H9 (cell line): Measurements from ENCODE around the gene CRTAP. TPM values are rescaled to one million over a fixed set of nuclear protein-coding genes. Genes with fewer than 3 reads are reported as not detected.

Source experiments
- DNase-seq: peaks from one replicate; pipeline ENCODE4 v3.0.0-alpha.2; 2017
- H2AFZ ChIP-seq: one replicate; pipeline ENCODE4 v1.6.1; 2013; ENCODE audit warnings: mild to moderate bottlenecking, low read length, control low read depth, moderate library complexity
- H2AK5ac ChIP-seq: 2 replicates; pipeline ENCODE4 v1.6.1; 2013; ENCODE audit warnings: low read length, control low read depth, mixed read lengths; ENCODE audit not compliant: insufficient read length
- H2BK120ac ChIP-seq: one replicate; pipeline ENCODE4 v1.6.1; 2013; ENCODE audit warnings: low read depth, mild to moderate bottlenecking, low read length, control low read depth, inconsistent platforms; ENCODE audit not compliant: poor library complexity, severe bottlenecking
- H2BK12ac ChIP-seq: 2 replicates; pipeline ENCODE4 v1.6.1; 2013; ENCODE audit warnings: low read length, control low read depth, mixed read lengths, low read depth; ENCODE audit not compliant: insufficient read length
- H2BK15ac ChIP-seq: 2 replicates; pipeline ENCODE4 v1.6.1; 2013; ENCODE audit warnings: low read depth, low read length, control low read depth
- H2BK20ac ChIP-seq: one replicate; pipeline ENCODE4 v1.6.1; 2013; ENCODE audit warnings: low read depth, mild to moderate bottlenecking, low read length, control low read depth, inconsistent platforms; ENCODE audit not compliant: poor library complexity, severe bottlenecking
- H2BK5ac ChIP-seq: 2 replicates; pipeline ENCODE4 v1.6.1; 2013; ENCODE audit warnings: low read length, control low read depth, mixed read lengths; ENCODE audit not compliant: insufficient read length
- H3K14ac ChIP-seq: 2 replicates; pipeline ENCODE4 v1.6.1; 2013; ENCODE audit warnings: low read length, control low read depth; ENCODE audit not compliant: insufficient read depth
- H3K18ac ChIP-seq: 2 replicates; pipeline ENCODE4 v1.6.1; 2013; ENCODE audit warnings: low read depth, mild to moderate bottlenecking, mixed read lengths, low read length, control low read depth; ENCODE audit not compliant: insufficient read length
- H3K23ac ChIP-seq: 2 replicates; pipeline ENCODE4 v1.6.1; 2013; ENCODE audit warnings: low read length, control low read depth, mixed read lengths, low read depth; ENCODE audit not compliant: insufficient read length
- H3K23me2 ChIP-seq: 2 replicates; pipeline ENCODE4 v1.6.1; 2013; ENCODE audit warnings: low read depth, mild to moderate bottlenecking, mixed read lengths, low read length, control low read depth; ENCODE audit not compliant: insufficient read length, poor library complexity, severe bottlenecking
- H3K27ac ChIP-seq: 2 replicates; pipeline ENCODE4 v1.5.1; 2013; ENCODE audit warnings: low read length, control low read depth, mixed read lengths, low read depth; ENCODE audit not compliant: insufficient read length
- H3K27me3 ChIP-seq: 2 replicates; pipeline ENCODE4 v1.6.1; 2013; ENCODE audit warnings: low read length, control low read depth, inconsistent platforms; ENCODE audit not compliant: insufficient read depth
- H3K4ac ChIP-seq: 2 replicates; pipeline ENCODE4 v1.6.1; 2013; ENCODE audit warnings: low read depth, mild to moderate bottlenecking, control low read depth, inconsistent platforms, low read length, moderate library complexity
- H3K4me1 ChIP-seq: 2 replicates; pipeline ENCODE4 v1.6.1; 2013; ENCODE audit warnings: low read length, control low read depth, inconsistent platforms; ENCODE audit not compliant: insufficient read depth
- H3K4me2 ChIP-seq: 2 replicates; pipeline ENCODE4 v1.6.1; 2013; ENCODE audit warnings: low read length, control low read depth, mixed read lengths; ENCODE audit not compliant: insufficient read length, insufficient read depth
- H3K56ac ChIP-seq: 2 replicates; pipeline ENCODE4 v1.6.1; 2013; ENCODE audit warnings: low read depth, mild to moderate bottlenecking, mixed read lengths, low read length, control low read depth; ENCODE audit not compliant: insufficient read length
- H3K79me1 ChIP-seq: 2 replicates; pipeline ENCODE4 v1.6.1; 2013; ENCODE audit warnings: low read depth, mild to moderate bottlenecking, moderate library complexity, low read length, control low read depth, inconsistent platforms; ENCODE audit not compliant: insufficient read depth, poor library complexity, severe bottlenecking
- H3K79me2 ChIP-seq: 2 replicates; pipeline ENCODE4 v1.6.1; 2013; ENCODE audit warnings: low read length, control low read depth, inconsistent platforms; ENCODE audit not compliant: insufficient read depth
- H3K9ac ChIP-seq: 2 replicates; pipeline ENCODE4 v1.6.1; 2013; ENCODE audit warnings: low read length, control low read depth, mixed read lengths; ENCODE audit not compliant: insufficient read length; ENCODE audit errors: extremely low read depth
- H3K9me3 ChIP-seq: one replicate; pipeline ENCODE4 v1.6.1; 2013; ENCODE audit warnings: low read depth, low read length, inconsistent platforms; ENCODE audit not compliant: control insufficient read depth
- H3T11ph ChIP-seq: one replicate; pipeline ENCODE4 v1.6.1; 2013; ENCODE audit warnings: mild to moderate bottlenecking, low read length, control low read depth, inconsistent platforms
- H4K20me1 ChIP-seq: one replicate; pipeline ENCODE4 v1.6.1; 2013; ENCODE audit not compliant: control insufficient read depth, insufficient read length, insufficient read depth
- H4K5ac ChIP-seq: 2 replicates; pipeline ENCODE4 v1.6.1; 2013; ENCODE audit warnings: low read depth, mild to moderate bottlenecking, mixed read lengths, low read length, control low read depth; ENCODE audit not compliant: insufficient read length
- H4K8ac ChIP-seq: replicated peaks from 2 replicates; pipeline ENCODE4 v1.6.1; 2013; ENCODE audit warnings: low read length, control low read depth, mixed read lengths, low read depth; ENCODE audit not compliant: insufficient read length
- H4K91ac ChIP-seq: 2 replicates; pipeline ENCODE4 v1.6.1; 2013; ENCODE audit warnings: low read depth, mild to moderate bottlenecking, moderate library complexity, mixed read lengths, low read length, control low read depth; ENCODE audit not compliant: insufficient read length
- H3K27ac Mint-ChIP-seq, 3 experiments: 2 replicates in 2 of 3; 3 replicates in 1 of 3; pipeline ENCODE4 v1.8.0; 2020 to 2021; ENCODE audit warnings: mixed read lengths in 3 of 3, mild to moderate bottlenecking in 1 of 3, moderate library complexity in 1 of 3
- H3K27me3 Mint-ChIP-seq: 2 replicates; pipeline ENCODE4 v1.8.0; 2021; ENCODE audit warnings: low read depth, mild to moderate bottlenecking, moderate library complexity, mixed read lengths
- H3K36me3 Mint-ChIP-seq, 3 experiments: 2 replicates in 2 of 3; 3 replicates in 1 of 3; pipeline ENCODE4 v1.8.0; 2020 to 2021; ENCODE audit warnings: low read depth in 3 of 3, mixed read lengths in 3 of 3; ENCODE audit not compliant: insufficient read depth in 1 of 3
- H3K4me1 Mint-ChIP-seq, 2 experiments: 2 replicates each; pipeline ENCODE4 v1.8.0; 2020; ENCODE audit warnings: mixed read lengths in 2 of 2
- H3K4me3 Mint-ChIP-seq, 2 experiments: 2 replicates in 1 of 2; 3 replicates in 1 of 2; pipeline ENCODE4 v1.8.0; 2020 to 2021; ENCODE audit warnings: mild to moderate bottlenecking in 2 of 2, mixed read lengths in 2 of 2, moderate library complexity in 1 of 2
- H3K9me3 Mint-ChIP-seq, 2 experiments: 2 replicates in 1 of 2; 3 replicates in 1 of 2; pipeline ENCODE4 v1.8.0; 2020; ENCODE audit warnings: mild to moderate bottlenecking in 2 of 2, mixed read lengths in 2 of 2, moderate library complexity in 1 of 2
- WGBS: extraction: QIAGEN DNeasy Blood & Tissue Kit; methylation state at CpG from one replicate; pipeline ENCODE4 v1.1.7; 2013; ENCODE audit warnings: missing lambda C conversion rate, low lambda C conversion rate, mixed read lengths; ENCODE audit not compliant: insufficient read length; ENCODE audit errors: extremely low coverage; 5-methylcytosine and 5-hydroxymethylcytosine counted together
- total RNA-seq: library from RNA; stranded (reverse); gene quantifications from 2 replicates; pipeline ENCODE4 v1.2.1, GENCODE V29; 2021
- TF ChIP-seq, protein P1 (sequence below): fragments of 200-600 bp; sonication (generic); conservative IDR thresholded peaks from 3 replicates; pipeline ENCODE4 v1.8.0; 2021; ENCODE audit warnings: antibody characterized with exemption, mild to moderate bottlenecking

Gene CRTAP
- total RNA-seq, 1 experiment from 2014 or later = 159 TPM

DNA sequence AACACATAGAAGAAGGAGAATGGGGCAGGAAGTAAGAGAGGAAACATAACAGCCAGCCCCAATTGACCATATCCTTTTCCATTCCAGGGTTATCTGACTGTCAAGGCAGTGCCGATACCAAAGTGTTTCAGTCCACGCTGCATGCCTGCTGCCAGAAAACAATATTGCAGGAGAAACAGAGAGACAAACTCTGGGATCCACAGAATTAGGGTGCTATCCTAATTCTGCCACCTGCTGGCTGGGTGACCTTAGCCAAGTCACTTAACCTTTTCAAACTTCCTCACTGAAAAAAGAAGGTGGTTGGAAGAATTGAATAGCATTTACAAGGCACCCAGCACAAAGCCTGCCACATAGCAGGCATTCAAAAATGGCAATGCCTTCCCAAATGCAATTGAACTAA is 48.9 kb upstream of the CRTAP start:
- Histone ChIP-seq H3K14ac (no peak overlapping the region), H4K20me1 (no peaks in the 10 kb centered on the region), H4K5ac (no peak overlapping the region), H3K56ac (no peak overlapping the region), H3K27ac (no peak overlapping the region), H3K4me1 (no peaks in the 10 kb centered on the region), H2BK15ac (no peak overlapping the region), H3T11ph (no peak overlapping the region), H3K18ac (no peak overlapping the region), H3K9ac (no peak overlapping the region), H2BK20ac (no peak overlapping the region), H2AFZ (no peak overlapping the region), H2BK12ac (no peak overlapping the region), H3K4me2 (no peak overlapping the region), H3K27me3 (no peaks in the 10 kb centered on the region), H3K23me2 (no peaks in the 10 kb centered on the region), H3K79me1 (no peaks in the 10 kb centered on the region), H4K8ac (no peak overlapping the region), H3K79me2 (no peaks in the 10 kb centered on the region), H2BK5ac (no peak overlapping the region), H3K9me3 (no peaks in the 10 kb centered on the region), H3K23ac (no peak overlapping the region), H2BK120ac (no peak overlapping the region), H3K4ac (no peak overlapping the region), H4K91ac (no peak overlapping the region), H2AK5ac (no peak overlapping the region)
- Mint-ChIP-seq H3K9me3 (no peaks in the 10 kb centered on the region), H3K27me3 (no peaks in the 10 kb centered on the region), H3K36me3 (peaks cover 5 to 34% (median 26%) of the 10 kb centered on the region in 3 experiments; a peak in 6 of 7 replicates), H3K4me1 (no peaks in the 10 kb centered on the region), H3K27ac (no peak overlapping the region), H3K4me3 (no peak overlapping the region)
- TF ChIP-seq, protein P1, sequence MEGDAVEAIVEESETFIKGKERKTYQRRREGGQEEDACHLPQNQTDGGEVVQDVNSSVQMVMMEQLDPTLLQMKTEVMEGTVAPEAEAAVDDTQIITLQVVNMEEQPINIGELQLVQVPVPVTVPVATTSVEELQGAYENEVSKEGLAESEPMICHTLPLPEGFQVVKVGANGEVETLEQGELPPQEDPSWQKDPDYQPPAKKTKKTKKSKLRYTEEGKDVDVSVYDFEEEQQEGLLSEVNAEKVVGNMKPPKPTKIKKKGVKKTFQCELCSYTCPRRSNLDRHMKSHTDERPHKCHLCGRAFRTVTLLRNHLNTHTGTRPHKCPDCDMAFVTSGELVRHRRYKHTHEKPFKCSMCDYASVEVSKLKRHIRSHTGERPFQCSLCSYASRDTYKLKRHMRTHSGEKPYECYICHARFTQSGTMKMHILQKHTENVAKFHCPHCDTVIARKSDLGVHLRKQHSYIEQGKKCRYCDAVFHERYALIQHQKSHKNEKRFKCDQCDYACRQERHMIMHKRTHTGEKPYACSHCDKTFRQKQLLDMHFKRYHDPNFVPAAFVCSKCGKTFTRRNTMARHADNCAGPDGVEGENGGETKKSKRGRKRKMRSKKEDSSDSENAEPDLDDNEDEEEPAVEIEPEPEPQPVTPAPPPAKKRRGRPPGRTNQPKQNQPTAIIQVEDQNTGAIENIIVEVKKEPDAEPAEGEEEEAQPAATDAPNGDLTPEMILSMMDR = no peak; the same call in 2 of the 3 replicates
- WGBS = no CpG with 5 or more reads among the region's 2 CpGs
- DNase-seq = no peak
